HL-60 (cell line): ENCODE measurements around the gene SLC14A1.

Experiments used
- DNase-seq, 2 experiments: peaks; one replicate each; pipeline ENCODE4 v3.0.0-alpha.2; 2010 to 2020; ENCODE audit warnings: low read depth in 1 of 2, low spot score in 1 of 2
- H3K27ac ChIP-seq: fragments of 250-450 bp; sonication (Bioruptor Pico); replicated peaks from 2 replicates; pipeline ENCODE4 v1.5.1; 2020; ENCODE audit warnings: mild to moderate bottlenecking, moderate library complexity
- H3K27me3 ChIP-seq: fragments of 250-450 bp; sonication (Bioruptor Pico); 2 replicates; pipeline ENCODE4 v1.5.1; 2021; ENCODE audit warnings: mild to moderate bottlenecking, moderate library complexity; ENCODE audit not compliant: insufficient read depth, poor library complexity, severe bottlenecking
- H3K4me3 ChIP-seq: replicated peaks from 2 replicates; pipeline ENCODE4 v1.5.1; 2011; ENCODE audit warnings: mild to moderate bottlenecking, control low read depth, low read length; ENCODE audit not compliant: insufficient read depth
- GABPA ChIP-seq: IDR thresholded peaks from 2 replicates; pipeline ENCODE4 v1.6.1; 2012; ENCODE audit warnings: low read depth
- POLR2AphosphoS5 ChIP-seq: IDR thresholded peaks from 2 replicates; pipeline ENCODE4 v1.6.1; 2012; ENCODE audit warnings: low read depth
- SPI1 ChIP-seq: IDR thresholded peaks from 2 replicates; pipeline ENCODE4 v1.6.1; 2012; ENCODE audit warnings: low read depth, mild to moderate bottlenecking, borderline replicate concordance
- long read RNA-seq: library from polyadenylated mRNA; unstranded; transcript quantifications from one replicate; pipeline ENCODE4 v2.0.0, GENCODE V29; 2020
- TF ChIP-seq, protein P1 (sequence below): IDR thresholded peaks from one replicate; pipeline ENCODE4 v1.5.1; 2011; ENCODE audit warnings: low read length, control low read depth, inconsistent platforms; ENCODE audit not compliant: insufficient read depth
- TF ChIP-seq, protein P2 (sequence below): IDR thresholded peaks from 2 replicates; pipeline ENCODE4 v1.6.1; 2012; ENCODE audit warnings: low read depth; ENCODE audit not compliant: insufficient replicate concordance

The SLC14A1 gene
- long read RNA-seq, partial matches to known transcripts, result 0 of 9 reads
- long read RNA-seq, other reads (novel, unspliced or antisense), result 7 of 9 reads

DNA sequence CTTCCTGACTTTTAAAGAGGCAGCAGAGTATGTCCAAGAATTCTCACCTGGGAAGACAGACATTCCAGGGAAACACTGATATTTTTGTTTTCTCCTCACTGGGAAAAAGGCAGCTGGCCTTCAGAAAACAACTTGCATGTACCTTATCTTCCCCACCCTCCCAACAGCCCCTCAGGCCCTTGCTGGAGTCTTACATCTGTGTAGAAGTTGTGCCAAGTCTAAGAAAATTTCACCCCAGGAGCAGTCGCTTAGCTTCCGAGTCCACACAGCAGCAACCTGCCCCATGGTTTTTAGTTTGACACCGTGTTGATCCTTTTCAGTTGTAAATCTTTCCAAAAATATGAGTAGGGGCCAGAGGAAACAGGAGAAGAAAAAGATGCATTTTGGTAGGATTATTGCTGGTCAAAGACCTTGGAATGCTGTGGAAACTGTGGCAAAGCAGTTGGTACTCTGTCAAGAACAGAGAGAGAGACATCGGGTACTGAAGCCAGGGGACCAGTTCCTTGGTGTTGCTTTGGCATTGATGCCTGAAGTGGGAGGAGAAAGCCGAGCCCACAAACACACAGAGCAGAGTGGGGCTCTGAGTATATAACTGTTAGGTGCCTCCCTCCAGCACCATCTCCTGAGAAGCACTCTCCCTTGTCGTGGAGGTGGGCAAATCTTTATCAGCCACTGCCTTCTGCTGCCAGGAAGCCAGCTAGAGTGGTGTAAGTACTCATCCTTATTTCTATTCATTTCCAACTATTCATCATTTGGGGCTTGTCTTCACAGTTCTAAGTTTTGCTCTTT, at the start of gene SLC14A1:
Gene SLC14A1, plus strand, starts transcription at position 615 of the 789 bp plus-strand sequence. CDS start 6,140 bp downstream, outside the sequence.
- TF ChIP-seq, protein P1, sequence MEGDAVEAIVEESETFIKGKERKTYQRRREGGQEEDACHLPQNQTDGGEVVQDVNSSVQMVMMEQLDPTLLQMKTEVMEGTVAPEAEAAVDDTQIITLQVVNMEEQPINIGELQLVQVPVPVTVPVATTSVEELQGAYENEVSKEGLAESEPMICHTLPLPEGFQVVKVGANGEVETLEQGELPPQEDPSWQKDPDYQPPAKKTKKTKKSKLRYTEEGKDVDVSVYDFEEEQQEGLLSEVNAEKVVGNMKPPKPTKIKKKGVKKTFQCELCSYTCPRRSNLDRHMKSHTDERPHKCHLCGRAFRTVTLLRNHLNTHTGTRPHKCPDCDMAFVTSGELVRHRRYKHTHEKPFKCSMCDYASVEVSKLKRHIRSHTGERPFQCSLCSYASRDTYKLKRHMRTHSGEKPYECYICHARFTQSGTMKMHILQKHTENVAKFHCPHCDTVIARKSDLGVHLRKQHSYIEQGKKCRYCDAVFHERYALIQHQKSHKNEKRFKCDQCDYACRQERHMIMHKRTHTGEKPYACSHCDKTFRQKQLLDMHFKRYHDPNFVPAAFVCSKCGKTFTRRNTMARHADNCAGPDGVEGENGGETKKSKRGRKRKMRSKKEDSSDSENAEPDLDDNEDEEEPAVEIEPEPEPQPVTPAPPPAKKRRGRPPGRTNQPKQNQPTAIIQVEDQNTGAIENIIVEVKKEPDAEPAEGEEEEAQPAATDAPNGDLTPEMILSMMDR, result no peak
- no peak for TF ChIP-seq POLR2AphosphoS5
- TF ChIP-seq SPI1, result no peak
- TF ChIP-seq GABPA, result no peak
- TF ChIP-seq, protein P2, sequence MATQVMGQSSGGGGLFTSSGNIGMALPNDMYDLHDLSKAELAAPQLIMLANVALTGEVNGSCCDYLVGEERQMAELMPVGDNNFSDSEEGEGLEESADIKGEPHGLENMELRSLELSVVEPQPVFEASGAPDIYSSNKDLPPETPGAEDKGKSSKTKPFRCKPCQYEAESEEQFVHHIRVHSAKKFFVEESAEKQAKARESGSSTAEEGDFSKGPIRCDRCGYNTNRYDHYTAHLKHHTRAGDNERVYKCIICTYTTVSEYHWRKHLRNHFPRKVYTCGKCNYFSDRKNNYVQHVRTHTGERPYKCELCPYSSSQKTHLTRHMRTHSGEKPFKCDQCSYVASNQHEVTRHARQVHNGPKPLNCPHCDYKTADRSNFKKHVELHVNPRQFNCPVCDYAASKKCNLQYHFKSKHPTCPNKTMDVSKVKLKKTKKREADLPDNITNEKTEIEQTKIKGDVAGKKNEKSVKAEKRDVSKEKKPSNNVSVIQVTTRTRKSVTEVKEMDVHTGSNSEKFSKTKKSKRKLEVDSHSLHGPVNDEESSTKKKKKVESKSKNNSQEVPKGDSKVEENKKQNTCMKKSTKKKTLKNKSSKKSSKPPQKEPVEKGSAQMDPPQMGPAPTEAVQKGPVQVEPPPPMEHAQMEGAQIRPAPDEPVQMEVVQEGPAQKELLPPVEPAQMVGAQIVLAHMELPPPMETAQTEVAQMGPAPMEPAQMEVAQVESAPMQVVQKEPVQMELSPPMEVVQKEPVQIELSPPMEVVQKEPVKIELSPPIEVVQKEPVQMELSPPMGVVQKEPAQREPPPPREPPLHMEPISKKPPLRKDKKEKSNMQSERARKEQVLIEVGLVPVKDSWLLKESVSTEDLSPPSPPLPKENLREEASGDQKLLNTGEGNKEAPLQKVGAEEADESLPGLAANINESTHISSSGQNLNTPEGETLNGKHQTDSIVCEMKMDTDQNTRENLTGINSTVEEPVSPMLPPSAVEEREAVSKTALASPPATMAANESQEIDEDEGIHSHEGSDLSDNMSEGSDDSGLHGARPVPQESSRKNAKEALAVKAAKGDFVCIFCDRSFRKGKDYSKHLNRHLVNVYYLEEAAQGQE, result no peak
- H3K4me3 ChIP-seq, result no peak within 1 kb of the TSS
- H3K27me3 ChIP-seq, result no peaks in the 10 kb centered on the region
- DNase-seq, result no peak
- no peak within 1 kb of the TSS for H3K27ac ChIP-seq

DNA sequence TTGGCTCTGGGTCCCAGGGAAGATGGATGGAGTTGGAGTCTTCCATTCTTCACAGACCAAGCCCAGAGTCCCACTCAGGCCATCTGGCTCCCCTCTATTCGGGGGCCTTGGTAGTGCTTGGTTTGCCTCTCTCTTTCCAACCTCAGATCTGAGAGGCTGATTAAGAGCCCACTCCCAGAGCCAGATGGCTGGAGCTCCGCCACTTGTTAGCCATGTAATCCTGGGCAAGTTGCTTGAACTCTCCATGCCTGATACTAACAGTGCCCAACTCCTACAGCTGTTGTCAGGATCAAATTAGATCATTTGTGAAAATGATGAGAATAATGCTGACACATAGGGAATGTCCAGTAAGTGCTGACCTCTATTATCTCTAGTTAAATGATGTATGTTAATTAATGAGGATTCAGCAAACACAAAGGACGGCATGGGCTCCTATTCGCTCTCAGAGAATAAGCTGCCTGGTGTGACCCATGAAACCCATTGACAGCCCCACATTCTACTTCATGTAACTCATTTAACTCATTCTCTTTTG, 46.6 kb upstream of the SLC14A1 start:
- Histone ChIP-seq H3K27ac (no peak overlapping the region), H3K27me3 (no peaks in the 10 kb centered on the region), H3K4me3 (no peak overlapping the region)
- DNase-seq, result no peak
- TF ChIP-seq POLR2AphosphoS5, result no peak
- TF ChIP-seq, protein P1, result no peak
- TF ChIP-seq SPI1, result no peak
- TF ChIP-seq, protein P2, result no peak
- TF ChIP-seq GABPA, result no peak

DNA sequence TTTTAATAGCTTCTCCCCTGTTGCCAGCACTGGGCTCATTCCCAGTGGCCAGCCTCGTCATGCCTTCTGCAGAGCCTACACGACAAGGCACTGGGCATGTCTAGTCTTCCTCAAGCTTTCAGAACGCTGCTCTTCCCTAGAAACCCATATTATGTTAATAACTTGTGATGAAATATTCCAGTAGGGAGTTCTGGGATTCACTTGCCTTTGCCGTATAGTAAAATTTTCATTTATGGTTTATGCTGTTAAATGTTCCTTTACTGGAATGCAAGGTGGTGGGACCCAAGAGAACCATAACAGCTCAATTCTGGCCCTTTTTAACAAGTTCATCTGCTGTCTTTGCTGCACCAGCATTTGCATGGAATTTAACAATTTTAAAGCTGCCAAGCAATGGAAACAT, 45.5 kb upstream of the SLC14A1 start:
- no peaks in the 10 kb centered on the region for H3K27me3 ChIP-seq
- no peak for DNase-seq
- H3K4me3 ChIP-seq, result no peak overlapping the region
- no peak overlapping the region for H3K27ac ChIP-seq
- TF ChIP-seq POLR2AphosphoS5, result no peak
- TF ChIP-seq SPI1, result no peak

DNA sequence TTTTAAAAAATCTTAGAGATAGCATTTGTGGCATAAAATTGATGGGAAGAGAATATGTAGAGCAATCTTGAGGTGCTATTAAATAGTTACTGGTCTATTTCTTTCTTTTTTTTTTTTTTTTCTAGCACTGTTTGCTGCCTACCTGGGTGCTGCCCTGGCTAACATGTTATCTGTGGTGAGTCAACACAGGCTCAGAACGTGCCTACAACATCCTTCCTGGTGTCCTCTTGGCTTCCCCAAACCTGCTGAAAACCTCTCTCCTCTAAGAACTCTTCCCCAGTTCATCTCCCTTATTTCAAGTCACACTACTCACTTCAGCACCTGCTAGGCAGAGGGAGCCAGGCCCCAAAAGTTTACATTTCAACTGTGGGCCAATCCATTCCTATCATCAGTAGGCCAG, 45.1 kb upstream of the SLC14A1 start:
- DNase-seq, result peak in 1 of 2 experiments; percentile 51
- TF ChIP-seq, protein P1, result no peak
- TF ChIP-seq SPI1, result no peak
- Histone ChIP-seq H3K4me3 (no peak overlapping the region), H3K27ac (peak overlapping the region; percentile 27; the same call in 1 of the 2 replicates), H3K27me3 (no peaks in the 10 kb centered on the region)
